ENCODE data around the gene TMEM63B.
"Not testable (repeated sequence)": the region's sequence is repeated elsewhere in the genome, so short reads cannot be mapped to it uniquely, and the experiment has no call there.

Gene TMEM63B

GRCh38 chr6:44171899-44172546 lies 44.7 kb downstream of the TMEM63B start:
- DNase-seq (ENCODE audit: low spot score): no peak

- DNase-seq (ENCODE audit: low spot score): peak; percentile 72
Measured at GRCh38 chr6:44172731-44173500, 45.6 kb downstream of the TMEM63B start.

- no peak for DNase-seq (ENCODE audit: low spot score)
Measured at GRCh38 chr6:44176130-44176761, 48.9 kb downstream of the TMEM63B start.

GRCh38 chr6:44176762-44177509 lies 49.6 kb downstream of the TMEM63B start:
- DNase-seq (ENCODE audit: low spot score): no peak

- DNase-seq (ENCODE audit: low spot score): no peak
Measured at GRCh38 chr6:44177691-44178423, 50.5 kb downstream of the TMEM63B start.

- DNase-seq (ENCODE audit: low spot score): no peak
Measured at GRCh38 chr6:44178424-44179071, 51.2 kb downstream of the TMEM63B start.

- no peak for DNase-seq (ENCODE audit: low spot score)
Measured at GRCh38 chr6:44179072-44179536, 51.8 kb downstream of the TMEM63B start.

GRCh38 chr6:44179648-44180047 lies 52.3 kb downstream of the TMEM63B start:
- DNase-seq (ENCODE audit: low spot score): no peak

GRCh38 chr6:44180406-44180805 lies 53.1 kb downstream of the TMEM63B start:
- DNase-seq (ENCODE audit: low spot score): no peak

GRCh38 chr6:44180886-44181285 lies 53.5 kb downstream of the TMEM63B start:
- no peak for DNase-seq (ENCODE audit: low spot score)

- DNase-seq (ENCODE audit: low spot score): not testable (repeated sequence)
Measured at GRCh38 chr6:44181784-44182183, 54.4 kb downstream of the TMEM63B start.

GRCh38 chr6:44182911-44183390 lies 55.6 kb downstream of the TMEM63B start:
- DNase-seq (ENCODE audit: low spot score): no peak

GRCh38 chr6:44183783-44184182 lies 56.4 kb downstream of the TMEM63B start:
- no peak for DNase-seq (ENCODE audit: low spot score)

- not testable (repeated sequence) for DNase-seq (ENCODE audit: low spot score)
Measured at GRCh38 chr6:44185356-44185755, 58.0 kb downstream of the TMEM63B start.

GRCh38 chr6:44185953-44186634 lies 58.7 kb downstream of the TMEM63B start:
- DNase-seq (ENCODE audit: low spot score): no peak

- DNase-seq (ENCODE audit: low spot score): no peak
Measured at GRCh38 chr6:44186635-44187025, 59.3 kb downstream of the TMEM63B start.

GRCh38 chr6:44188819-44189218 lies 61.5 kb downstream of the TMEM63B start:
- no peak for DNase-seq (ENCODE audit: low spot score)

GRCh38 chr6:44189257-44189656 lies 61.9 kb downstream of the TMEM63B start:
- no peak for DNase-seq (ENCODE audit: low spot score)

- DNase-seq (ENCODE audit: low spot score): no peak
Measured at GRCh38 chr6:44190715-44191114, 63.4 kb downstream of the TMEM63B start.

GRCh38 chr6:44192428-44193041 lies 65.2 kb downstream of the TMEM63B start:
- no peak for DNase-seq (ENCODE audit: low spot score)
